Esophagus muscularis mucosa (tissue), 4 donors: ENCODE data around the gene SLC39A13.

Experiments
- EP300 ChIP-seq: sonication (generic); formaldehyde crosslinking; IDR thresholded peaks from one replicate; pipeline ENCODE4 v1.6.1; 2017; ENCODE audit warnings: antibody characterized with exemption
- POLR2A ChIP-seq: fragments of 450-650 bp; IDR thresholded peaks from one replicate; pipeline ENCODE4 v1.6.1; 2017; ENCODE audit warnings: antibody characterized with exemption, moderate library complexity, mild to moderate bottlenecking, low read depth
- POLR2AphosphoS5 ChIP-seq, 2 donors: sonication (generic); formaldehyde crosslinking; IDR thresholded peaks; one replicate each; pipeline ENCODE4 v1.6.1; 2017; ENCODE audit warnings: antibody characterized with exemption in 2 of 2
- TF ChIP-seq, protein P1 (sequence below), 3 experiments: fragments of 200-600 bp in 2 of 3; fragments of 450-650 bp in 1 of 3; sonication (generic) in 2 of 3; IDR thresholded peaks; one replicate each; pipeline ENCODE4 v1.5.1; 2017 to 2019; ENCODE audit warnings: antibody characterized with exemption in 3 of 3, mild to moderate bottlenecking in 2 of 3, moderate library complexity in 1 of 3

DNA sequence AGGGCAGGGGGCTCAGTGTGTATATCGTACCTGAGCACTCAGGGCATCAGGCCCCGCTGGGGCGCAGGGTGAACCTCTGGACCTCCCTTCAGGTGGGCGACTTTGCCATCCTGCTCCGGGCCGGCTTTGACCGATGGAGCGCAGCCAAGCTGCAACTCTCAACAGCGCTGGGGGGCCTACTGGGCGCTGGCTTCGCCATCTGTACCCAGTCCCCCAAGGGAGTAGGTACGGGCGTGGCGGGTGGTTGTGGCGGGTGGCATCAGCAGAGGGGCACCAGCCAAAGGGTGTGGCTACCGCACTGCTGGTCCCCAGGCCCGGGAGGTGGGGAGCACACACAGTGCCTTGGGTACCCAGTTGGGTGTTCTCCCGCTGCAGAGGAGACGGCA lies 6.3 kb downstream of the SLC39A13 start:
- TF ChIP-seq, protein P1, sequence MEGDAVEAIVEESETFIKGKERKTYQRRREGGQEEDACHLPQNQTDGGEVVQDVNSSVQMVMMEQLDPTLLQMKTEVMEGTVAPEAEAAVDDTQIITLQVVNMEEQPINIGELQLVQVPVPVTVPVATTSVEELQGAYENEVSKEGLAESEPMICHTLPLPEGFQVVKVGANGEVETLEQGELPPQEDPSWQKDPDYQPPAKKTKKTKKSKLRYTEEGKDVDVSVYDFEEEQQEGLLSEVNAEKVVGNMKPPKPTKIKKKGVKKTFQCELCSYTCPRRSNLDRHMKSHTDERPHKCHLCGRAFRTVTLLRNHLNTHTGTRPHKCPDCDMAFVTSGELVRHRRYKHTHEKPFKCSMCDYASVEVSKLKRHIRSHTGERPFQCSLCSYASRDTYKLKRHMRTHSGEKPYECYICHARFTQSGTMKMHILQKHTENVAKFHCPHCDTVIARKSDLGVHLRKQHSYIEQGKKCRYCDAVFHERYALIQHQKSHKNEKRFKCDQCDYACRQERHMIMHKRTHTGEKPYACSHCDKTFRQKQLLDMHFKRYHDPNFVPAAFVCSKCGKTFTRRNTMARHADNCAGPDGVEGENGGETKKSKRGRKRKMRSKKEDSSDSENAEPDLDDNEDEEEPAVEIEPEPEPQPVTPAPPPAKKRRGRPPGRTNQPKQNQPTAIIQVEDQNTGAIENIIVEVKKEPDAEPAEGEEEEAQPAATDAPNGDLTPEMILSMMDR (IDR thresholded peaks at IDR 0.05): no peak
- no peak for TF ChIP-seq EP300
- TF ChIP-seq POLR2AphosphoS5 (IDR thresholded peaks at IDR 0.05): no peak
- no peak for TF ChIP-seq POLR2A
